GM12878 (cell line): Measurements from ENCODE around the gene CPHXL. TPM values are rescaled to one million over a fixed set of nuclear protein-coding genes. Genes with fewer than 3 reads are reported as not detected.

Experiments used
- ATAC-seq: fragments of 200-7000 bp; cut with Tn5 transposase; 3 replicates; pipeline ENCODE4 v1.9.1; 2020; ENCODE audit warnings: mild to moderate bottlenecking, moderate library complexity
- BruUV-seq: library from RNA; stranded (reverse); fragments of 400-500 nt; replicated peaks from 2 replicates; lab custom pipeline; 2021; lab: Mats Ljungman, UMichigan
- CTCF ChIA-PET: fragments of 300-600 bp; sonication (Branson Sonifier 250); formaldehyde crosslinking; extraction: SDS; loops from one replicate; lab custom pipeline; 2021; ENCODE audit warnings: inconsistent platforms; lab: Yijun Ruan, JAX
- POLR2A ChIA-PET: fragments of 350-600 bp; formaldehyde crosslinking; extraction: SDS; loops from one replicate; lab custom pipeline; 2021; ENCODE audit warnings: inconsistent platforms; lab: Charles Lee
- RAD21 ChIA-PET: fragments of 300-600 bp; sonication (Branson Sonifier 250); formaldehyde crosslinking; loops from one replicate; lab custom pipeline; 2023; ENCODE audit warnings: antibody characterized with exemption; ENCODE audit not compliant: unreplicated experiment; lab: Charles Lee
- SMC1A ChIA-PET: fragments of 300-600 bp; sonication (Branson Sonifier 250); formaldehyde crosslinking; loops from one replicate; lab custom pipeline; 2023; ENCODE audit not compliant: unreplicated experiment, uncharacterized antibody; lab: Charles Lee
- DNase-seq: peaks from one replicate; pipeline ENCODE4 v3.0.0-alpha.2; 2011; ENCODE audit warnings: low read depth, low spot score
- FAIRE-seq: peaks from 3 replicates; lab custom pipeline; 2011; peaks lifted over from hg19 to GRCh38; lab: Jason Lieb, UNC
- H2AFZ ChIP-seq: 2 replicates; pipeline ENCODE4 v1.6.0; 2011; ENCODE audit warnings: low read depth, low read length, control low read depth; ENCODE audit not compliant: control insufficient read depth
- H3K27ac ChIP-seq: 2 replicates; pipeline ENCODE4 v1.5.1; 2011; ENCODE audit warnings: control low read depth; ENCODE audit not compliant: control insufficient read depth, insufficient read depth
- H3K27me3 ChIP-seq, 2 experiments: replicated peaks in 1 of 2; 2 replicates each; pipeline versions ENCODE4 v1.6.0 to v1.6.1; 2011; ENCODE audit warnings: low read length in 1 of 2; ENCODE audit not compliant: control insufficient read depth in 2 of 2, insufficient read depth in 2 of 2
- H3K36me3 ChIP-seq, 2 experiments: 2 replicates each; pipeline ENCODE4 v1.5.1; 2011; ENCODE audit warnings: low read length in 1 of 2; ENCODE audit not compliant: control insufficient read depth in 2 of 2, insufficient read depth in 2 of 2
- H3K4me1 ChIP-seq: 2 replicates; pipeline ENCODE4 v1.6.1; 2011; ENCODE audit warnings: mild to moderate bottlenecking, low read length, moderate library complexity, mixed read lengths; ENCODE audit not compliant: control insufficient read depth, insufficient read depth
- H3K4me2 ChIP-seq: 2 replicates; pipeline ENCODE4 v1.6.0; 2011; ENCODE audit warnings: control low read depth; ENCODE audit not compliant: control insufficient read depth, insufficient read depth
- H3K4me3 ChIP-seq: fragments of 200-600 bp; sonication (generic); 2 replicates; pipeline ENCODE4 v1.5.1; 2016
- H3K79me2 ChIP-seq: 2 replicates; pipeline ENCODE4 v1.6.0; 2011; ENCODE audit warnings: low read length; ENCODE audit not compliant: control insufficient read depth, insufficient read depth
- H3K9ac ChIP-seq: 2 replicates; pipeline ENCODE4 v1.8.0; 2011; ENCODE audit warnings: low read length, control low read depth, mixed read lengths; ENCODE audit not compliant: control insufficient read depth, insufficient read depth
- H3K9me3 ChIP-seq: replicated peaks from 3 replicates; pipeline ENCODE4 v1.5.1; 2011; ENCODE audit warnings: mild to moderate bottlenecking, low read length; ENCODE audit not compliant: control insufficient read depth, insufficient read depth
- H4K20me1 ChIP-seq: 2 replicates; pipeline ENCODE4 v1.6.0; 2011; ENCODE audit not compliant: control insufficient read depth, insufficient read depth
- BCL11A ChIP-seq: IDR thresholded peaks from 2 replicates; pipeline ENCODE4 v1.6.1; 2011; ENCODE audit warnings: low read depth, low read length
- EGR1 ChIP-seq, 2 experiments: IDR thresholded peaks; 1 replicate in 1 of 2; 2 replicates in 1 of 2; pipeline ENCODE4 v1.6.1; 2011 to 2012; ENCODE audit warnings: low read depth in 2 of 2, low read length in 2 of 2, borderline replicate concordance in 1 of 2, mild to moderate bottlenecking in 1 of 2, moderate library complexity in 1 of 2
- MAX ChIP-seq: IDR thresholded peaks from 2 replicates; pipeline ENCODE4 v1.6.1; 2012; ENCODE audit warnings: low read depth, low read length, improper control_type of control experiment
- NR2C1 ChIP-seq: fragments of 450-650 bp; IDR thresholded peaks from 2 replicates; pipeline ENCODE4 v1.6.1; 2017; ENCODE audit warnings: antibody characterized with exemption, mild to moderate bottlenecking, moderate library complexity
- NR2F1 ChIP-seq: fragments of 450-650 bp; conservative IDR thresholded peaks from 2 replicates; pipeline ENCODE4 v1.6.1; 2017; ENCODE audit warnings: mild to moderate bottlenecking
- NRF1 ChIP-seq: conservative IDR thresholded peaks from 2 replicates; pipeline ENCODE4 v1.6.1; 2011; ENCODE audit warnings: mild to moderate bottlenecking, low read depth, low read length, improper control_type of control experiment
- SMARCA5 ChIP-seq: fragments of 450-650 bp; IDR thresholded peaks from 2 replicates; pipeline ENCODE4 v1.6.1; 2017; ENCODE audit warnings: mild to moderate bottlenecking
- SPI1 ChIP-seq: IDR thresholded peaks from 2 replicates; pipeline ENCODE4 v1.6.1; 2011; ENCODE audit warnings: low read depth, mild to moderate bottlenecking, low read length, moderate library complexity, borderline replicate concordance; ENCODE audit not compliant: insufficient read depth
- TCF7 ChIP-seq: IDR thresholded peaks from 2 replicates; pipeline ENCODE4 v1.6.1; 2014; ENCODE audit warnings: antibody characterized with exemption, borderline replicate concordance
- ZBTB33 ChIP-seq: fragments of 450-650 bp; IDR thresholded peaks from 2 replicates; pipeline ENCODE4 v1.6.1; 2017; ENCODE audit warnings: mild to moderate bottlenecking
- ZBTB4 ChIP-seq: fragments of 450-650 bp; formaldehyde crosslinking; IDR thresholded peaks from 2 replicates; pipeline ENCODE4 v1.4.0; 2022; ENCODE audit warnings: mild to moderate bottlenecking, moderate library complexity
- ZNF687 ChIP-seq: fragments of 450-650 bp; IDR thresholded peaks from 2 replicates; pipeline ENCODE4 v1.6.1; 2017; ENCODE audit warnings: mild to moderate bottlenecking, moderate library complexity
- ZZZ3 ChIP-seq: IDR thresholded peaks from 2 replicates; pipeline ENCODE4 v1.6.1; 2011; ENCODE audit warnings: low read depth; ENCODE audit not compliant: control insufficient read depth, insufficient read length
- WGBS: methylation state at CpG from one replicate; pipeline ENCODE4 v1.1.6; 2016; ENCODE audit warnings: low lambda C conversion rate; ENCODE audit not compliant: insufficient replicate concordance, insufficient coverage; ENCODE audit errors: missing lambda C conversion rate; 5-methylcytosine and 5-hydroxymethylcytosine counted together
- in situ Hi-C: fragments of 300-500 bp; cut with MboI; formaldehyde crosslinking; loops from 9 replicates; pipeline ENCODE4 v1.14.3; 2018; ENCODE audit warnings: mixed read lengths
- intact Hi-C: fragments of 100-400 bp; cut with micrococcal nuclease; formaldehyde crosslinking; loops from one replicate; pipeline ENCODE4 v1.14.2; 2022; ENCODE audit not compliant: unreplicated experiment
- polyA plus RNA-seq, 11 experiments: library from polyadenylated mRNA; depleted of rRNA in 4 of 11; unstranded in 6 of 11; stranded (reverse) in 5 of 11; fragments of >200 nt; fragmentation: Nextera tagmentation in 4 of 11; fragmentation: Illumina TruSeq in 1 of 11; extraction: Ambion mirVana in 4 of 11; extraction: Trizol in 1 of 11; gene quantifications; 1 replicate in 1 of 11; 2 replicates in 10 of 11; pipeline versions ENCODE4 v1.2.1 to v1.2.3, GENCODE V29; 2011 to 2016; ENCODE audit warnings: inconsistent platforms in 2 of 11, missing spikeins in 2 of 11, low read depth in 1 of 11
- total RNA-seq, 4 experiments: library from RNA; depleted of rRNA in 3 of 4; stranded (reverse); fragments of >200 nt in 3 of 4; fragmentation: Illumina TruSeq in 1 of 4; extraction: Trizol in 1 of 4; gene quantifications; 2 replicates each; pipeline versions ENCODE4 v1.2.1 to v1.2.3, GENCODE V29; 2013 to 2021

The CPHXL gene
- total and polyA plus RNA-seq, 10 of the 15 experiments (the other 5 are each of a cell fraction or from before 2014, with no cell fraction given) = 0.13 TPM; not detected in 9

GRCh38 chr16:75758215-75758614 is 31.9 kb upstream of the CPHXL start (continued):
- TF ChIP-seq ZNF687 (no peak), ZBTB4 (CRISPR knock-in tag) (no peak)

GRCh38 chr16:75754141-75754540 is 27.9 kb upstream of the CPHXL start:
- WGBS = 55% methylated on average over 5 of the region's 5 CpGs
- H3K4me3 ChIP-seq = no peak overlapping the region
- no TSS peak for BruUV-seq
- no peak overlapping the region for H3K4me2 ChIP-seq
- ATAC-seq (no peak), FAIRE-seq (no peak), DNase-seq (no peak)
- TF ChIP-seq TCF7 (no peak), ZZZ3 (no peak), EGR1 (IDR thresholded peaks at IDR 0.05; ENCODE audit: borderline replicate concordance in 1 of 2, low read depth in 2 of 2, low read length in 2 of 2) (no peak), MAX (no peak), NRF1 (no peak), NR2C1 (no peak), SMARCA5 (no peak), SPI1 (no peak), ZBTB33 (no peak), NR2F1 (no peak), BCL11A (no peak)
- no peaks in the 10 kb centered on the region for H3K4me1 ChIP-seq
- H3K36me3 ChIP-seq = no peaks in the 10 kb centered on the region
- intact Hi-C loops = no loop called here
- ChIA-PET SMC1A (no interaction called here), CTCF (no interaction called here), RAD21 (no interaction called here), POLR2A (no interaction called here)
- in situ Hi-C loops = no loop called here
- H3K9me3 ChIP-seq = no peaks in the 10 kb centered on the region
- H3K79me2 ChIP-seq = no peaks in the 10 kb centered on the region
- no peak overlapping the region for H3K27ac ChIP-seq
- no peak overlapping the region for H2AFZ ChIP-seq
- H3K27me3 ChIP-seq = no peaks in the 10 kb centered on the region
- no peak overlapping the region for H3K9ac ChIP-seq
- H4K20me1 ChIP-seq = no peaks in the 10 kb centered on the region
